DOHH2 (cell line): ENCODE measurements around the gene LATS2.

ENCODE experiments used
- H3F3A ChIP-seq: fragments of 200-600 bp; sonication (generic), shearing (Covaris generic); 2 replicates; pipeline ENCODE4 v1.6.0; 2016; ENCODE audit warnings: antibody characterized with exemption, mild to moderate bottlenecking; ENCODE audit not compliant: control insufficient read depth, insufficient read depth
- H3K27ac ChIP-seq: fragments of 200-600 bp; sonication (generic); 2 replicates; pipeline ENCODE4 v1.5.1; 2014; ENCODE audit warnings: low read depth, mild to moderate bottlenecking, low read length, moderate library complexity
- H3K27me3 ChIP-seq: fragments of 200-600 bp; sonication (generic); 2 replicates; pipeline ENCODE4 v1.6.1; 2014; ENCODE audit warnings: mild to moderate bottlenecking, low read length, mixed read lengths; ENCODE audit not compliant: control insufficient read depth
- H3K36me3 ChIP-seq: fragments of 200-600 bp; sonication (generic); 2 replicates; pipeline ENCODE4 v1.6.1; 2014; ENCODE audit warnings: mild to moderate bottlenecking, low read length, moderate library complexity, mixed read lengths; ENCODE audit not compliant: control insufficient read depth
- H3K4me1 ChIP-seq: fragments of 200-600 bp; sonication (generic); 2 replicates; pipeline ENCODE4 v1.6.1; 2014; ENCODE audit warnings: mild to moderate bottlenecking, low read length, mixed read lengths; ENCODE audit not compliant: control insufficient read depth
- H3K4me2 ChIP-seq: fragments of 200-600 bp; sonication (generic); 2 replicates; pipeline ENCODE4 v1.6.0; 2014; ENCODE audit warnings: mild to moderate bottlenecking, low read length, moderate library complexity
- H3K4me3 ChIP-seq: fragments of 200-600 bp; sonication (generic); 2 replicates; pipeline ENCODE4 v1.5.1; 2014; ENCODE audit warnings: mild to moderate bottlenecking, low read length, mixed read lengths
- H3K79me2 ChIP-seq: fragments of 200-600 bp; sonication (generic); 2 replicates; pipeline ENCODE4 v1.6.1; 2014; ENCODE audit warnings: mild to moderate bottlenecking, low read length, mixed read lengths; ENCODE audit not compliant: control insufficient read depth
- H3K9me2 ChIP-seq: fragments of 200-600 bp; sonication (generic); replicated peaks from 2 replicates; pipeline ENCODE4 v1.6.1; 2014; ENCODE audit warnings: mild to moderate bottlenecking, low read length, mixed read lengths; ENCODE audit not compliant: control insufficient read depth
- H3K9me3 ChIP-seq: fragments of 200-600 bp; sonication (generic); 2 replicates; pipeline ENCODE4 v1.6.1; 2014; ENCODE audit warnings: antibody characterized with exemption, low read length, mixed read lengths; ENCODE audit not compliant: control insufficient read depth, insufficient read depth
- H4K20me1 ChIP-seq: fragments of 200-600 bp; sonication (generic); 2 replicates; pipeline ENCODE4 v1.6.0; 2014; ENCODE audit warnings: low read depth, mild to moderate bottlenecking, antibody characterized with exemption, low read length, moderate library complexity; ENCODE audit not compliant: control insufficient read depth, insufficient read depth
- EZH2phosphoT487 ChIP-seq: fragments of 200-600 bp; sonication (generic); IDR thresholded peaks from 2 replicates; pipeline ENCODE4 v1.6.1; 2017; ENCODE audit warnings: borderline replicate concordance, mild to moderate bottlenecking, antibody characterized with exemption, low read length, moderate library complexity, mixed read lengths
- TF ChIP-seq, protein P1 (sequence below): fragments of 200-600 bp; sonication (generic); IDR thresholded peaks from one replicate; pipeline ENCODE4 v1.5.1; 2014; ENCODE audit warnings: antibody characterized with exemption, mild to moderate bottlenecking, low read depth, low read length; ENCODE audit not compliant: poor library complexity, severe bottlenecking

LATS2 gene

GRCh38 chr13:21008026-21008425, 53.4 kb downstream of the LATS2 start:
- no peaks in the 10 kb centered on the region for H3K36me3 ChIP-seq
- TF ChIP-seq, protein P1, sequence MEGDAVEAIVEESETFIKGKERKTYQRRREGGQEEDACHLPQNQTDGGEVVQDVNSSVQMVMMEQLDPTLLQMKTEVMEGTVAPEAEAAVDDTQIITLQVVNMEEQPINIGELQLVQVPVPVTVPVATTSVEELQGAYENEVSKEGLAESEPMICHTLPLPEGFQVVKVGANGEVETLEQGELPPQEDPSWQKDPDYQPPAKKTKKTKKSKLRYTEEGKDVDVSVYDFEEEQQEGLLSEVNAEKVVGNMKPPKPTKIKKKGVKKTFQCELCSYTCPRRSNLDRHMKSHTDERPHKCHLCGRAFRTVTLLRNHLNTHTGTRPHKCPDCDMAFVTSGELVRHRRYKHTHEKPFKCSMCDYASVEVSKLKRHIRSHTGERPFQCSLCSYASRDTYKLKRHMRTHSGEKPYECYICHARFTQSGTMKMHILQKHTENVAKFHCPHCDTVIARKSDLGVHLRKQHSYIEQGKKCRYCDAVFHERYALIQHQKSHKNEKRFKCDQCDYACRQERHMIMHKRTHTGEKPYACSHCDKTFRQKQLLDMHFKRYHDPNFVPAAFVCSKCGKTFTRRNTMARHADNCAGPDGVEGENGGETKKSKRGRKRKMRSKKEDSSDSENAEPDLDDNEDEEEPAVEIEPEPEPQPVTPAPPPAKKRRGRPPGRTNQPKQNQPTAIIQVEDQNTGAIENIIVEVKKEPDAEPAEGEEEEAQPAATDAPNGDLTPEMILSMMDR: no peak
- TF ChIP-seq EZH2phosphoT487: no peak
- no peaks in the 10 kb centered on the region for H3F3A ChIP-seq
- H4K20me1 ChIP-seq: no peaks in the 10 kb centered on the region
- H3K4me2 ChIP-seq: no peak overlapping the region
- no peak overlapping the region for H3K4me3 ChIP-seq
- H3K9me2 ChIP-seq: no peaks in the 10 kb centered on the region
- no peaks in the 10 kb centered on the region for H3K4me1 ChIP-seq
- no peak overlapping the region for H3K27ac ChIP-seq
- H3K79me2 ChIP-seq: no peaks in the 10 kb centered on the region
- H3K9me3 ChIP-seq: no peaks in the 10 kb centered on the region
- no peaks in the 10 kb centered on the region for H3K27me3 ChIP-seq

GRCh38 chr13:21006141-21007005, 55.0 kb downstream of the LATS2 start:
- H3K27me3 ChIP-seq: no peaks in the 10 kb centered on the region
- H3F3A ChIP-seq: no peaks in the 10 kb centered on the region
- no peaks in the 10 kb centered on the region for H3K9me3 ChIP-seq
- H3K79me2 ChIP-seq: no peaks in the 10 kb centered on the region
- no peaks in the 10 kb centered on the region for H3K9me2 ChIP-seq
- no peak overlapping the region for H3K4me2 ChIP-seq
- no peaks in the 10 kb centered on the region for H4K20me1 ChIP-seq
- H3K4me3 ChIP-seq: no peak overlapping the region
- no peaks in the 10 kb centered on the region for H3K4me1 ChIP-seq
- TF ChIP-seq, protein P1: no peak
- TF ChIP-seq EZH2phosphoT487: no peak
- no peaks in the 10 kb centered on the region for H3K36me3 ChIP-seq
- no peak overlapping the region for H3K27ac ChIP-seq

- Histone ChIP-seq H3F3A (no peaks in the 10 kb centered on the region), H3K79me2 (no peaks in the 10 kb centered on the region), H3K27ac (no peak overlapping the region), H3K4me2 (no peak overlapping the region), H3K27me3 (no peaks in the 10 kb centered on the region), H3K9me2 (no peaks in the 10 kb centered on the region), H3K9me3 (no peaks in the 10 kb centered on the region), H4K20me1 (no peaks in the 10 kb centered on the region), H3K4me1 (no peaks in the 10 kb centered on the region), H3K36me3 (no peaks in the 10 kb centered on the region), H3K4me3 (no peak overlapping the region)
- TF ChIP-seq EZH2phosphoT487: no peak
- TF ChIP-seq, protein P1: no peak
Measured at GRCh38 chr13:21005193-21005592, 56.2 kb downstream of the LATS2 start.
